HepG2 (cell line): ENCODE data around the gene KCNMA1.

ENCODE experiments used
- ASH2L ChIP-seq: fragments of 300-600, 200-600 bp; sonication (generic); IDR thresholded peaks from 2 replicates; pipeline ENCODE4 v1.7.0; 2017; ENCODE audit warnings: low read depth, mild to moderate bottlenecking, moderate library complexity, mixed read lengths, low read length; ENCODE audit not compliant: insufficient read length
- CTCF ChIP-seq: sonication (generic); formaldehyde crosslinking; IDR thresholded peaks from 2 replicates; pipeline ENCODE4 v1.5.0; 2020; ENCODE audit warnings: mild to moderate bottlenecking, missing genetic modification reagents, moderate library complexity
- EZH2 ChIP-seq: conservative IDR thresholded peaks from 2 replicates; pipeline ENCODE4 v1.6.1; 2012; ENCODE audit warnings: mild to moderate bottlenecking, low read depth, low read length, moderate library complexity
- GABPA ChIP-seq, 2 experiments: IDR thresholded peaks; 2 replicates each; pipeline ENCODE4 v1.6.1; 2011 to 2016; ENCODE audit warnings: low read depth in 2 of 2, low read length in 1 of 2, missing biosample characterization in 1 of 2, missing genetic modification characterization in 1 of 2
- KLF13 ChIP-seq: sonication (generic); formaldehyde crosslinking; IDR thresholded peaks from 2 replicates; pipeline ENCODE4 v1.4.0; 2020; ENCODE audit warnings: mild to moderate bottlenecking, missing genetic modification reagents
- MYC ChIP-seq: sonication (generic); formaldehyde crosslinking; IDR thresholded peaks from 2 replicates; pipeline ENCODE4 v1.9.0; 2021; ENCODE audit warnings: missing genetic modification reagents, borderline replicate concordance
- NONO ChIP-seq, 2 experiments: fragments of 450-650 bp in 1 of 2; sonication (generic) in 1 of 2; formaldehyde crosslinking in 1 of 2; IDR thresholded peaks in 1 of 2; conservative IDR thresholded peaks in 1 of 2; 2 replicates each; pipeline versions ENCODE4 v1.6.1 to v1.8.0; 2017 to 2022; ENCODE audit warnings: mild to moderate bottlenecking in 1 of 2, missing genetic modification reagents in 1 of 2, moderate library complexity in 1 of 2
- POLR2AphosphoS5 ChIP-seq: IDR thresholded peaks from 2 replicates; pipeline ENCODE4 v1.6.1; 2012; ENCODE audit warnings: low read depth, low read length
- YY1 ChIP-seq: IDR thresholded peaks from 2 replicates; pipeline ENCODE4 v1.6.1; 2011; ENCODE audit warnings: low read length, low read depth, moderate library complexity, mild to moderate bottlenecking; ENCODE audit not compliant: insufficient read depth, insufficient replicate concordance
- ZBTB7A ChIP-seq: sonication (generic); formaldehyde crosslinking; IDR thresholded peaks from 2 replicates; pipeline ENCODE4 v1.8.0; 2022; ENCODE audit warnings: mild to moderate bottlenecking, missing genetic modification reagents
- ZNF607 ChIP-seq: sonication (generic); formaldehyde crosslinking; IDR thresholded peaks from 2 replicates; pipeline ENCODE4 v1.5.1; 2020; ENCODE audit warnings: missing genetic modification reagents, mild to moderate bottlenecking, borderline replicate concordance
- ZNF629 ChIP-seq: sonication (generic); formaldehyde crosslinking; conservative IDR thresholded peaks from 2 replicates; pipeline ENCODE4 v1.5.0; 2020; ENCODE audit warnings: missing genetic modification reagents
- ZNF780A ChIP-seq: sonication (generic); formaldehyde crosslinking; IDR thresholded peaks from 2 replicates; pipeline ENCODE4 v1.8.0; 2022; ENCODE audit warnings: mild to moderate bottlenecking, missing genetic modification reagents, moderate library complexity

GRCh38 chr10:76884673-76885275, 752.8 kb downstream of the KCNMA1 start:
- TF ChIP-seq GABPA (IDR thresholded peaks at IDR 0.05; ENCODE audit: low read depth, low read length) (no peak), GABPA (CRISPR knock-in tag; IDR thresholded peaks at IDR 0.05; ENCODE audit: low read depth) (no peak), ZNF607 (CRISPR knock-in tag) (no peak), CTCF (no peak), YY1 (no peak), ZNF629 (CRISPR knock-in tag) (no peak), NONO (IDR thresholded peaks at IDR 0.05) (no peak), NONO (CRISPR knock-in tag; conservative IDR thresholded peaks at IDR 0.05) (no peak), ZNF780A (CRISPR knock-in tag) (no peak), ZBTB7A (no peak), EZH2 (no peak), ASH2L (no peak), POLR2AphosphoS5 (no peak), MYC (CRISPR knock-in tag) (no peak), KLF13 (no peak)
